Urinary bladder (tissue), 4 donors: ENCODE results near the gene HEXA. TPM values are rescaled to one million over a fixed set of nuclear protein-coding genes. Genes with fewer than 3 reads are reported as not detected.
A peak's percentile ranks its signal among the peaks of the same experiment; 100 is the strongest.

Experiments
- DNase-seq: peaks from one replicate; pipeline ENCODE4 v3.0.0-alpha.2; 2015; ENCODE audit errors: extremely low spot score
- H3K27ac ChIP-seq: one replicate; pipeline ENCODE4 v1.5.1; 2013; ENCODE audit warnings: low read depth, mild to moderate bottlenecking, moderate library complexity
- H3K36me3 ChIP-seq: one replicate; pipeline ENCODE4 v1.6.1; 2013; ENCODE audit warnings: mild to moderate bottlenecking, moderate library complexity; ENCODE audit not compliant: insufficient read depth
- H3K4me1 ChIP-seq: one replicate; pipeline ENCODE4 v1.6.1; 2013; ENCODE audit warnings: mild to moderate bottlenecking, moderate library complexity; ENCODE audit not compliant: insufficient read depth
- H3K4me3 ChIP-seq: one replicate; pipeline ENCODE4 v1.5.1; 2013; ENCODE audit warnings: low read depth, low read length
- WGBS: extraction: QIAGEN DNeasy Blood & Tissue Kit; methylation state at CpG from one replicate; pipeline ENCODE4 v1.1.7; 2013; 5-methylcytosine and 5-hydroxymethylcytosine counted together
- polyA plus RNA-seq: library from polyadenylated mRNA; stranded (reverse); fragments of 200-250 nt; gene quantifications from one replicate; pipeline ENCODE4 v1.2.3, GENCODE V29; 2013
- total RNA-seq: library from RNA; depleted of rRNA; stranded (reverse); fragments of >200 nt; gene quantifications from one replicate; pipeline ENCODE4 v1.2.3, GENCODE V29; 2014
- donor health status: healthy with polysubstance abuse.
- donor health status: healthy.

HEXA gene
- total and polyA plus RNA-seq, 2 donors: 64.0 to 87.1 TPM

- WGBS: 85% methylated on average over 1 of the region's 1 CpG
- no peak overlapping the region for H3K4me3 ChIP-seq
- no peak overlapping the region for H3K27ac ChIP-seq
- H3K4me1 ChIP-seq: no peaks in the 10 kb centered on the region
- DNase-seq: no peak
- peaks cover 1% of the 10 kb centered on the region for H3K36me3 ChIP-seq
Measured at GRCh38 chr15:72365844-72366243, 10.0 kb downstream of the HEXA start.

GRCh38 chr15:72361176-72361575, 14.6 kb downstream of the HEXA start:
- H3K36me3 ChIP-seq: no peaks in the 10 kb centered on the region
- no peak for DNase-seq
- WGBS: 94% methylated on average over 1 of the region's 1 CpG
- no peaks in the 10 kb centered on the region for H3K4me1 ChIP-seq
- H3K27ac ChIP-seq: no peak overlapping the region
- no peak overlapping the region for H3K4me3 ChIP-seq

GRCh38 chr15:72358650-72359171, 17.1 kb downstream of the HEXA start:
- no peak overlapping the region for H3K4me3 ChIP-seq
- DNase-seq: no peak
- 57% methylated on average over 7 of the region's 7 CpGs for WGBS
- no peaks in the 10 kb centered on the region for H3K36me3 ChIP-seq
- H3K27ac ChIP-seq: no peak overlapping the region
- H3K4me1 ChIP-seq: no peaks in the 10 kb centered on the region

- no peak for DNase-seq
- no peaks in the 10 kb centered on the region for H3K4me1 ChIP-seq
- no peaks in the 10 kb centered on the region for H3K36me3 ChIP-seq
- WGBS: 61% methylated on average over 3 of the region's 3 CpGs
- H3K4me3 ChIP-seq: no peak overlapping the region
- H3K27ac ChIP-seq: no peak overlapping the region
Measured at GRCh38 chr15:72358121-72358520, 17.7 kb downstream of the HEXA start.

- 85% methylated on average over 1 of the region's 1 CpG for WGBS
Measured at GRCh38 chr15:72354496-72354895, 21.3 kb downstream of the HEXA start.

GRCh38 chr15:72353266-72353665, 22.5 kb downstream of the HEXA start:
- 93% methylated on average over 2 of the region's 2 CpGs for WGBS
- Histone ChIP-seq H3K4me1 (no peaks in the 10 kb centered on the region), H3K36me3 (peaks cover 10% of the 10 kb centered on the region), H3K4me3 (no peak overlapping the region), H3K27ac (no peak overlapping the region)
- no peak for DNase-seq

More at GRCh38 chr15:72354496-72354895, 21.3 kb downstream of the HEXA start:
- H3K27ac ChIP-seq: no peak overlapping the region
- DNase-seq: no peak
- H3K4me1 ChIP-seq: no peaks in the 10 kb centered on the region
- H3K36me3 ChIP-seq: peaks cover 10% of the 10 kb centered on the region
- H3K4me3 ChIP-seq: no peak overlapping the region

GRCh38 chr15:72345806-72346205, 30.0 kb downstream of the HEXA start:
- 93% methylated on average over 3 of the region's 3 CpGs for WGBS
- Histone ChIP-seq H3K36me3 (peaks cover 6% of the 10 kb centered on the region), H3K27ac (no peak overlapping the region), H3K4me1 (no peaks in the 10 kb centered on the region), H3K4me3 (no peak overlapping the region)
- DNase-seq: no peak

- peaks cover 3% of the 10 kb centered on the region for H3K36me3 ChIP-seq
- H3K27ac ChIP-seq: no peak overlapping the region
- no peak overlapping the region for H3K4me3 ChIP-seq
- WGBS: 90% methylated on average over 7 of the region's 7 CpGs
- DNase-seq: no peak
- H3K4me1 ChIP-seq: no peaks in the 10 kb centered on the region
Measured at GRCh38 chr15:72345280-72345679, 30.5 kb downstream of the HEXA start.

GRCh38 chr15:72344602-72345001, 31.2 kb downstream of the HEXA start:
- Histone ChIP-seq H3K4me1 (no peaks in the 10 kb centered on the region), H3K4me3 (no peak overlapping the region), H3K27ac (no peak overlapping the region), H3K36me3 (peaks cover 3% of the 10 kb centered on the region)
- DNase-seq: no peak
- 75% methylated on average over 1 of the region's 1 CpG for WGBS

- Histone ChIP-seq H3K27ac (no peak overlapping the region), H3K4me1 (no peaks in the 10 kb centered on the region), H3K4me3 (no peak overlapping the region), H3K36me3 (no peaks in the 10 kb centered on the region)
- DNase-seq: no peak
- WGBS: 69% methylated on average over 11 of the region's 11 CpGs
Measured at GRCh38 chr15:72342385-72342784, 33.4 kb downstream of the HEXA start.

GRCh38 chr15:72341361-72341760, 34.5 kb downstream of the HEXA start:
- H3K36me3 ChIP-seq: no peaks in the 10 kb centered on the region
- DNase-seq: no peak
- H3K4me1 ChIP-seq: no peaks in the 10 kb centered on the region
- 86% methylated on average over 6 of the region's 6 CpGs for WGBS
- no peak overlapping the region for H3K27ac ChIP-seq
- H3K4me3 ChIP-seq: no peak overlapping the region

- Histone ChIP-seq H3K4me1 (no peaks in the 10 kb centered on the region), H3K36me3 (no peaks in the 10 kb centered on the region), H3K27ac (no peak overlapping the region), H3K4me3 (no peak overlapping the region)
- DNase-seq: no peak
- 98% methylated on average over 1 of the region's 1 CpG for WGBS
Measured at GRCh38 chr15:72340366-72340765, 35.4 kb downstream of the HEXA start.

GRCh38 chr15:72339777-72340177, 36.0 kb downstream of the HEXA start:
- Histone ChIP-seq H3K4me1 (no peaks in the 10 kb centered on the region), H3K36me3 (no peaks in the 10 kb centered on the region), H3K27ac (no peak overlapping the region), H3K4me3 (no peak overlapping the region)
- WGBS: 14% methylated on average over 3 of the region's 3 CpGs
- peak; percentile 23 for DNase-seq

GRCh38 chr15:72338617-72339321, 37.0 kb downstream of the HEXA start:
- H3K27ac ChIP-seq: peak overlapping the region; percentile 47
- no peak for DNase-seq
- no peak overlapping the region for H3K4me3 ChIP-seq

More at GRCh38 chr15:72338617-72339321, 37.0 kb downstream of the HEXA start:
- 49% methylated on average over 9 of the region's 9 CpGs for WGBS
- Histone ChIP-seq H3K4me1 (no peaks in the 10 kb centered on the region), H3K36me3 (no peaks in the 10 kb centered on the region)
